A673 (cell line): ENCODE results near the gene RGS6. TPM values are rescaled to one million over a fixed set of nuclear protein-coding genes. Genes with fewer than 3 reads are reported as not detected.
A peak's percentile ranks its signal among the peaks of the same experiment; 100 is the strongest.

Experiments
- BruUV-seq: library from RNA; stranded (reverse); fragments of 400-500 nt; replicated peaks from 2 replicates; lab custom pipeline; 2021; lab: Mats Ljungman, UMichigan
- CTCF ChIA-PET: fragments of 300-600 bp; sonication (Branson Sonifier 250); formaldehyde crosslinking; loops from one replicate; lab custom pipeline; 2022; ENCODE audit warnings: antibody characterized with exemption; lab: Charles Lee
- POLR2A ChIA-PET: fragments of 300-600 bp; sonication (Branson Sonifier 250); formaldehyde crosslinking; loops from one replicate; lab custom pipeline; 2022; ENCODE audit warnings: antibody characterized with exemption; ENCODE audit not compliant: low non-redundant PET; lab: Charles Lee
- DNase-seq: peaks from one replicate; pipeline ENCODE4 v3.0.0-alpha.2; 2015; ENCODE audit warnings: low spot score
- H3K27ac ChIP-seq: fragments of 200-600 bp; sonication (generic); 2 replicates; pipeline ENCODE4 v1.5.1; 2016; ENCODE audit warnings: mixed run types, low read depth, mild to moderate bottlenecking, mixed read lengths, antibody characterized with exemption, low read length; ENCODE audit not compliant: poor library complexity, severe bottlenecking
- H3K27me3 ChIP-seq: fragments of 200-600 bp; sonication (generic); replicated peaks from 2 replicates; pipeline ENCODE4 v1.6.1; 2017; ENCODE audit warnings: mixed run types, low read depth, mild to moderate bottlenecking, mixed read lengths, antibody characterized with exemption, low read length; ENCODE audit not compliant: insufficient read depth, poor library complexity
- H3K36me3 ChIP-seq: fragments of 200-600 bp; sonication (generic); 2 replicates; pipeline ENCODE4 v1.6.1; 2016; ENCODE audit warnings: mixed run types, mild to moderate bottlenecking, mixed read lengths, antibody characterized with exemption, low read length; ENCODE audit not compliant: insufficient read depth, poor library complexity, severe bottlenecking
- H3K4me1 ChIP-seq: fragments of 200-600 bp; sonication (generic); 2 replicates; pipeline ENCODE4 v1.6.1; 2017; ENCODE audit warnings: mixed run types, mild to moderate bottlenecking, mixed read lengths, antibody characterized with exemption, low read length; ENCODE audit not compliant: insufficient read depth, poor library complexity, severe bottlenecking
- H3K4me3 ChIP-seq: fragments of 200-600 bp; sonication (generic); 2 replicates; pipeline ENCODE4 v1.5.1; 2016; ENCODE audit warnings: low read depth, mixed run types, mild to moderate bottlenecking, mixed read lengths, low read length; ENCODE audit not compliant: poor library complexity, severe bottlenecking
- H3K9me3 ChIP-seq: fragments of 200-600 bp; sonication (generic); 2 replicates; pipeline ENCODE4 v1.6.1; 2016; ENCODE audit warnings: mixed run types, low read depth, mild to moderate bottlenecking, mixed read lengths, antibody characterized with exemption, low read length; ENCODE audit not compliant: poor library complexity, severe bottlenecking
- CTCF ChIP-seq: fragments of 300-800, 200-600 bp; sonication (generic); conservative IDR thresholded peaks from 2 replicates; pipeline ENCODE4 v1.5.1; 2017; ENCODE audit warnings: low read depth, mild to moderate bottlenecking, antibody characterized with exemption, low read length, moderate library complexity, mixed read lengths
- EZH2 ChIP-seq: fragments of 200-600 bp; sonication (generic); IDR thresholded peaks from 2 replicates; pipeline ENCODE4 v1.6.1; 2017; ENCODE audit warnings: borderline replicate concordance, low read depth, mild to moderate bottlenecking, mixed read lengths, antibody characterized with exemption, low read length; ENCODE audit not compliant: poor library complexity, severe bottlenecking
- intact Hi-C: fragments of 100-400 bp; cut with micrococcal nuclease; formaldehyde crosslinking; loops from one replicate; pipeline ENCODE4 v1.10.0; 2022; ENCODE audit not compliant: unreplicated experiment
- total RNA-seq: library from RNA; stranded (reverse); gene quantifications from 2 replicates; pipeline ENCODE4 v1.2.3, GENCODE V29; 2021

Gene RGS6
- total RNA-seq, 1 experiment from 2014 or later = not detected

GRCh38 chr14:72284176-72284575 is 351.9 kb downstream of the RGS6 start:
- Histone ChIP-seq H3K9me3 (peaks cover 20% of the 10 kb centered on the region), H3K27ac (no peak overlapping the region), H3K4me3 (no peak overlapping the region), H3K36me3 (no peaks in the 10 kb centered on the region), H3K27me3 (no peaks in the 10 kb centered on the region), H3K4me1 (no peaks in the 10 kb centered on the region)
- TF ChIP-seq EZH2 (no peak), CTCF (no peak)
- intact Hi-C loops = no loop called here
- no TSS peak for BruUV-seq
- CTCF ChIA-PET = no interaction called here
- no peak for DNase-seq
- POLR2A ChIA-PET = interaction anchor here (0.6 kb wide), 1 partner anchor 76 kb away, joined by 5 read pairs; no protein-coding TSS in a partner anchor

- TF ChIP-seq CTCF (no peak), EZH2 (no peak)
- Histone ChIP-seq H3K27ac (no peak overlapping the region), H3K36me3 (no peaks in the 10 kb centered on the region), H3K4me1 (no peaks in the 10 kb centered on the region), H3K4me3 (no peak overlapping the region), H3K9me3 (peaks cover 4% of the 10 kb centered on the region), H3K27me3 (no peaks in the 10 kb centered on the region)
- ChIA-PET CTCF (no interaction called here), POLR2A (no interaction called here)
- intact Hi-C loops = loop anchor here (5.0 to 10.0 kb wide), 2 partner anchors 268 to 565 kb away; no protein-coding TSS in a partner anchor
- BruUV-seq = no TSS peak
- no peak for DNase-seq
Measured at GRCh38 chr14:72290241-72290640, 358.0 kb downstream of the RGS6 start.

GRCh38 chr14:72291908-72292688 is 359.9 kb downstream of the RGS6 start:
- Histone ChIP-seq H3K27me3 (no peaks in the 10 kb centered on the region), H3K36me3 (no peaks in the 10 kb centered on the region), H3K4me3 (no peak overlapping the region), H3K9me3 (no peaks in the 10 kb centered on the region), H3K4me1 (no peaks in the 10 kb centered on the region), H3K27ac (no peak overlapping the region)
- CTCF ChIA-PET = interaction anchor here (0.6 kb wide), 1 partner anchor 361 kb away, joined by 3 read pairs; no protein-coding TSS in a partner anchor
- TF ChIP-seq EZH2 = no peak
- TF ChIP-seq CTCF = peak; percentile 78
- intact Hi-C loops = loop anchor here (5.0 to 10.0 kb wide), 2 partner anchors 270 to 567 kb away; no protein-coding TSS in a partner anchor
- DNase-seq = peak; percentile 63
- BruUV-seq = no TSS peak
- POLR2A ChIA-PET = no interaction called here
